A549 treated with AZD2906 at 1 μM for 4 hours (cell line): ENCODE data around the gene KLHDC2. TPM values are rescaled to one million over a fixed set of nuclear protein-coding genes. Genes with fewer than 3 reads are reported as not detected.

Experiments used
- total RNA-seq: library from RNA; stranded (reverse); fragments of 200-300 nt; extraction: Qiagen RNA extraction; gene quantifications from 5 replicates; pipeline ENCODE4 v1.2.3, GENCODE V29; 2022

The KLHDC2 gene, protein sequence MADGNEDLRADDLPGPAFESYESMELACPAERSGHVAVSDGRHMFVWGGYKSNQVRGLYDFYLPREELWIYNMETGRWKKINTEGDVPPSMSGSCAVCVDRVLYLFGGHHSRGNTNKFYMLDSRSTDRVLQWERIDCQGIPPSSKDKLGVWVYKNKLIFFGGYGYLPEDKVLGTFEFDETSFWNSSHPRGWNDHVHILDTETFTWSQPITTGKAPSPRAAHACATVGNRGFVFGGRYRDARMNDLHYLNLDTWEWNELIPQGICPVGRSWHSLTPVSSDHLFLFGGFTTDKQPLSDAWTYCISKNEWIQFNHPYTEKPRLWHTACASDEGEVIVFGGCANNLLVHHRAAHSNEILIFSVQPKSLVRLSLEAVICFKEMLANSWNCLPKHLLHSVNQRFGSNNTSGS
- total RNA-seq, result 31.4 to 34.2 TPM (median 33.0 TPM) in 5 replicates

DNA sequence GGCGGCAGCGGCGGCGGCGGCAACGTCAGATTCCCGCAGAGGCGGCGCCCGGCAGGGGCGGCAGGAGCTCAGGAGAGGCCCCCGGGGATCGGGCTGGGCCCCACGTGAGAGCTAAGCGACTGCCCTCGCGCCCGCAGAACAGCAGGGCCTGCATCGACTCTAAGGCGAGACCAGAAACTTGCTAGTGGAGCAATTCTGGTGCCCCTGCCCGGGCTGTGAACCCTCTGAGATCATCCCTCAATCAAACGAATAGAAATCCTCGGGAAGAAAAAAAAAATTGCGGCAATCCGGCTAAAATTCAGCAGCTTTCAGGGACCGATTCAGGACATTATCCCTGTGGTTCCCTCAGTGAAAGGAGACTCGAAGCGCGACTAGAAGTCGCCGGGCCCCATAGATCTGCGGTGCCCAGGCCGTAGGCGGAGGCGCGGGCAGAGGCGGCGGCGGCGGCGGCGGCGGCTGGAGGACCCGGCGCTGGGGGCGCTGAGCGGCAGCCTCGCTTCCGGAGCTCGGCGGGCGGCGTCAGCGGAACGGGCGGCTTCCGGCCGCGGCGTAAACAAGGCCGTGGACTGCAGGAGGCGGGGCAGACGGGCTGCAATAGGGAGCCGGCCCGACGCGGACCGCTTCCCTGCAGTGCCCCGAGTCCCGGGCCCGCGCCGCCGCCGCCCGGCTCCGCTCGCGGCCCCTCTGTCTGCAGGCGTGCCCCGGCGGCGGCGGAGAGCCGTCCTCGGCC lies at the start of gene KLHDC2:
Gene KLHDC2, plus strand, starts transcription at position 583 of the 730 bp plus-strand sequence. CDS start 316 bp downstream, outside the sequence.

Other genes starting within 250 kb of the KLHDC2 start
- 4,110 to 4,748 TPM (median 4,434 TPM) in 5 replicates for gene RPS29, start 181.8 kb upstream of the KLHDC2 start, total RNA-seq
- 44.9 to 51.3 TPM (median 47.8 TPM) in 5 replicates for gene LRR1, start 169.2 kb upstream of the KLHDC2 start, total RNA-seq
- 408 to 486 TPM (median 420 TPM) in 5 replicates for gene RPL36AL, start 147.5 kb upstream of the KLHDC2 start, total RNA-seq
- gene MGAT2, start 147.4 kb upstream of the KLHDC2 start, total RNA-seq, result 48.6 to 54.4 TPM (median 51.1 TPM) in 5 replicates
- 11.2 to 11.4 TPM (median 11.3 TPM) in 5 replicates for gene DNAAF2, start 132.9 kb upstream of the KLHDC2 start, total RNA-seq
- 10.4 to 14.2 TPM (median 12.4 TPM) in 5 replicates for gene POLE2, start 79.9 kb upstream of the KLHDC2 start, total RNA-seq
- 0.09 to 0.54 TPM (median 0.25 TPM) in 5 replicates for gene KLHDC1, start 75.0 kb upstream of the KLHDC2 start, total RNA-seq
- 24.1 to 38.0 TPM (median 29.8 TPM) in 5 replicates for gene NEMF, start 84.6 kb downstream of the KLHDC2 start, total RNA-seq
- 84.6 to 96.5 TPM (median 93.0 TPM) in 5 replicates for gene ARF6, start 124.9 kb downstream of the KLHDC2 start, total RNA-seq